Karpas-422 (cell line): ENCODE results near the gene MACROD2. TPM values are rescaled to one million over a fixed set of nuclear protein-coding genes. Genes with fewer than 3 reads are reported as not detected.
"Not testable (repeated sequence)": the region's sequence is repeated elsewhere in the genome, so short reads cannot be mapped to it uniquely, and the experiment has no call there.

ENCODE experiments used
- DNase-seq: peaks from one replicate; pipeline ENCODE4 v3.0.0-alpha.2; 2015
- H2AFZ ChIP-seq: fragments of 200-600 bp; sonication (generic); 2 replicates; pipeline ENCODE4 v1.6.1; 2014; ENCODE audit warnings: antibody characterized with exemption, low read length, mixed read lengths
- H3K27ac ChIP-seq: fragments of 200-600 bp; sonication (generic); 2 replicates; pipeline ENCODE4 v1.5.1; 2014; ENCODE audit warnings: mild to moderate bottlenecking, low read length, moderate library complexity
- H3K27me3 ChIP-seq: fragments of 200-600 bp; sonication (generic); 2 replicates; pipeline ENCODE4 v1.6.1; 2014; ENCODE audit warnings: low read length, mixed read lengths
- H3K36me3 ChIP-seq: fragments of 200-600 bp; sonication (generic); 2 replicates; pipeline ENCODE4 v1.6.1; 2014; ENCODE audit warnings: low read length, mixed read lengths; ENCODE audit not compliant: insufficient read depth
- H3K4me1 ChIP-seq: fragments of 200-600 bp; sonication (generic); 2 replicates; pipeline ENCODE4 v1.6.1; 2014; ENCODE audit warnings: mild to moderate bottlenecking, low read length, mixed read lengths
- H3K4me2 ChIP-seq: fragments of 200-600 bp; sonication (generic); 2 replicates; pipeline ENCODE4 v1.6.1; 2014; ENCODE audit warnings: low read length, low read depth, mild to moderate bottlenecking; ENCODE audit not compliant: poor library complexity, severe bottlenecking
- H3K4me3 ChIP-seq: fragments of 200-600 bp; sonication (generic); 2 replicates; pipeline ENCODE4 v1.5.1; 2014; ENCODE audit warnings: mild to moderate bottlenecking, antibody characterized with exemption, low read length, mixed read lengths
- H3K79me2 ChIP-seq: fragments of 200-600 bp; sonication (generic); 2 replicates; pipeline ENCODE4 v1.6.1; 2014; ENCODE audit warnings: mild to moderate bottlenecking, low read length, mixed read lengths
- H3K9ac ChIP-seq: fragments of 200-600 bp; sonication (generic); 2 replicates; pipeline ENCODE4 v1.6.0; 2014; ENCODE audit warnings: low read length
- H3K9me2 ChIP-seq: fragments of 200-600 bp; sonication (generic), shearing (Covaris generic); replicated peaks from 2 replicates; pipeline ENCODE4 v1.6.0; 2014; ENCODE audit warnings: mild to moderate bottlenecking, low read length, moderate library complexity; ENCODE audit not compliant: insufficient read depth
- H3K9me3 ChIP-seq: fragments of 300-700, 200-600 bp; sonication (generic); 2 replicates; pipeline ENCODE4 v1.6.1; 2014; ENCODE audit warnings: low read length, mixed read lengths
- H4K20me1 ChIP-seq: fragments of 200-600 bp; sonication (generic); 2 replicates; pipeline ENCODE4 v1.6.1; 2014; ENCODE audit warnings: mild to moderate bottlenecking, antibody characterized with exemption, low read length, low read depth; ENCODE audit not compliant: insufficient read depth
- total RNA-seq: library from RNA; depleted of rRNA; stranded (reverse); fragments of >200 nt; shearing (Covaris generic); gene quantifications from 2 replicates; pipeline ENCODE4 v1.2.3, GENCODE V29; 2014; ENCODE audit warnings: low replicate concordance

MACROD2 gene
- total RNA-seq, 1 experiment from 2014 or later = 0.15 TPM

DNA sequence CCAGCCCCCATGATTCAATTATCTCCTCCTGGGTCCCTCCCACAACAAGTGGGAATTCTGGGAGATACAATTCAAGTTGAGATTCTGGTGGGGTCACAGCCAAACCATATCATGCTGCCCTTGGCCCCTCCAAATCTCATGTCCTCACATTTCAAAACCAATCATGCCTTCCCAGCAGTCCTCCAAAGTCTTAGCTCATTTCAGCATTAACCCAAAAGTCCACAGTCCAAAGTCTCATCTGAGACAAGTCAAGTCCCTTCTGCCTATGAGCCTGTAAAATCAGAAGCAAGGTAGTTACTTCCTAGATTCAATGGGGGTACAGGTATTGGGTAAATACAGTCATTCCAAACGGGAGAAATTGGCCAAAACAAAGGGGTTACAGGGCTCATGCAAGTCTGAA lies 1021.6 kb downstream of the MACROD2 start:
- H2AFZ ChIP-seq, H3K9ac ChIP-seq, DNase-seq, H3K27ac ChIP-seq, H4K20me1 ChIP-seq, H3K36me3 ChIP-seq, H3K9me2 ChIP-seq, H3K4me3 ChIP-seq, H3K4me1 ChIP-seq, H3K4me2 ChIP-seq, H3K79me2 ChIP-seq, H3K9me3 ChIP-seq, H3K27me3 ChIP-seq: not testable (repeated sequence)

DNA sequence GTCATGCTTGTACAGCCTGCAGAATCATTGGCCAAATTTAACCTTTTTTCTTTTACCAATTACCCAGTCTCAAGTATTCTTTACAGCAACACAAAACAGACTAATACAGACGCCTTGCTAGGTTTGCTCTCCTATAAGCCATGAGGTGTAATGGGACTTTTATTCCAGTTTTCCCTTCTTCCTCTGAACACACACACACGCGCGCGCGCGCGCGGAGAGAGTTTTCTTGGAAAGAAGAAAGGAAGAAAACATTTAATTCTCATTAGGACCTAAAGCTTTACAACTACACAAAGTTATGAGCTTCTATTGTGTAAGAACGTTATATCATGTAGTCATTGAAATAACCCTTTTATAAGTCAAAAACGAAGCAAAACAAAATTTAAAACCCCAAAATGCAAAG lies 1023.6 kb downstream of the MACROD2 start:
- Histone ChIP-seq H3K36me3 (no peaks in the 10 kb centered on the region), H3K9ac (no peak overlapping the region), H4K20me1 (no peaks in the 10 kb centered on the region), H3K27me3 (no peaks in the 10 kb centered on the region), H3K27ac (no peak overlapping the region), H3K4me2 (no peak overlapping the region), H3K9me2 (no peaks in the 10 kb centered on the region), H2AFZ (no peak overlapping the region), H3K4me3 (no peak overlapping the region), H3K79me2 (no peaks in the 10 kb centered on the region), H3K4me1 (no peaks in the 10 kb centered on the region), H3K9me3 (peaks cover 10% of the 10 kb centered on the region)
- DNase-seq = no peak

DNA sequence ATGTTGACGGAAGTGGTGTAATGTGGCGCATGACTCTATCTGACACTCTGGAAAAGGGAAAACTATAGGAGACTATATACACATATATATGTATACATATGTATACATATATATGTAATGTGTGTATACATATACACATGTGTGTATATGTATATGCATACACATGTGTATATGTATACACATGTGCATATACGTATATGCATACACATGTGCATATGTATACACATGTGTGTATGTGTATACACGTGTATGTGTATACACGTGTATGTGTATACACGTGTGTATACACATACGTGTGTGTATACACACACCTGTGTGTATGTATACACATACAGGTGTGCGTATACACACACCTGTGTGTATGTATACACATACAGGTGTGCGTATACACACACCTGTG lies 1025.5 kb downstream of the MACROD2 start:
- Histone ChIP-seq H3K4me2 (no peak overlapping the region), H4K20me1 (no peaks in the 10 kb centered on the region), H3K9me3 (peaks cover 10% of the 10 kb centered on the region), H3K79me2 (no peaks in the 10 kb centered on the region), H3K4me1 (no peaks in the 10 kb centered on the region), H3K9me2 (no peaks in the 10 kb centered on the region), H3K27ac (no peak overlapping the region), H3K27me3 (no peaks in the 10 kb centered on the region), H2AFZ (no peak overlapping the region), H3K9ac (no peak overlapping the region), H3K36me3 (no peaks in the 10 kb centered on the region), H3K4me3 (no peak overlapping the region)
- no peak for DNase-seq

DNA sequence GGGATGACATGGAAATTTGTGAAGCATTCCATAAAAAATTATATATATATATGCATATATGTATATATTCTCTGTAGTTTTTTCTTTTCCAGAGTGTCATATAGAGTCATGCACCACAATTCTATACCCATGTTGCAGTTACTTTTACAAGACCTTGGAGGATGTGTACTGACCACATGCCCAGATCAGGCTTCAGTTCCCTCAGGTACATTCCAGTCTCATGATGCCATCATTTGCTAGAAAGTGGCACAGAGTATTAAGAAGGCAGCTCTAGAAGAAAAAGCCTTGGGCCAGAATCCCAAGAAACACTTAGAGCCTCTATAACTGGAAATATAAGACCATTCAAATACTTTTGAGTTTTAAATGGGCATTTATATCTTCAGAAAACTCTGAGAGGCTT lies 1027.6 kb downstream of the MACROD2 start:
- H3K4me3 ChIP-seq = no peak overlapping the region
- H3K4me2 ChIP-seq = no peak overlapping the region
- H4K20me1 ChIP-seq = no peaks in the 10 kb centered on the region
- no peaks in the 10 kb centered on the region for H3K79me2 ChIP-seq
- DNase-seq = no peak
- no peaks in the 10 kb centered on the region for H3K27me3 ChIP-seq
- no peaks in the 10 kb centered on the region for H3K9me2 ChIP-seq
- H3K9ac ChIP-seq = no peak overlapping the region
- peaks cover 10% of the 10 kb centered on the region for H3K9me3 ChIP-seq
- no peak overlapping the region for H2AFZ ChIP-seq
- H3K36me3 ChIP-seq = no peaks in the 10 kb centered on the region
- H3K4me1 ChIP-seq = no peaks in the 10 kb centered on the region
- no peak overlapping the region for H3K27ac ChIP-seq

DNA sequence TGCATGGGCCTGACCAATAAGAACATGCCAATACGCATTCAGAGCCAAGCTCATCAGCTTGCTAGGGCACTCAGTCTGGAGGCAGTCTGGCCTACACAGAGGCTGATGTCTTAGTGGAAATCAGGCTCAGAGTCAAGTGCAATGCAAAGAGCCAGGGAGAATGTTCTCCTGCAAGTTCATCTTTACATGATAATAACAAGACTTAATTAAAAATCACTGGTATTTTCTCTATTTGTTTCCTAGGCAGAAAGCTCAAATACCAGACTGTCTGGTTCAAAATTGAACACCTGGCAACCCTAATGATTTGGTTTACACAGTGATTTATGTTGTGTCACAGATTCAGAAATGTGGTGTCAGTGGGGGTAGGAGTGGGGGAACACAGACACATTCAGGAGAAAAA lies 1031.4 kb downstream of the MACROD2 start:
- no peak overlapping the region for H3K4me2 ChIP-seq
- H3K4me3 ChIP-seq = no peak overlapping the region
- no peaks in the 10 kb centered on the region for H3K4me1 ChIP-seq
- no peaks in the 10 kb centered on the region for H3K79me2 ChIP-seq
- H2AFZ ChIP-seq = no peak overlapping the region
- H4K20me1 ChIP-seq = no peaks in the 10 kb centered on the region
- H3K27me3 ChIP-seq = no peaks in the 10 kb centered on the region
- no peak for DNase-seq
- no peak overlapping the region for H3K9ac ChIP-seq
- H3K36me3 ChIP-seq = no peaks in the 10 kb centered on the region
- no peak overlapping the region for H3K27ac ChIP-seq
- no peaks in the 10 kb centered on the region for H3K9me2 ChIP-seq
- H3K9me3 ChIP-seq = peaks cover 4% of the 10 kb centered on the region

DNA sequence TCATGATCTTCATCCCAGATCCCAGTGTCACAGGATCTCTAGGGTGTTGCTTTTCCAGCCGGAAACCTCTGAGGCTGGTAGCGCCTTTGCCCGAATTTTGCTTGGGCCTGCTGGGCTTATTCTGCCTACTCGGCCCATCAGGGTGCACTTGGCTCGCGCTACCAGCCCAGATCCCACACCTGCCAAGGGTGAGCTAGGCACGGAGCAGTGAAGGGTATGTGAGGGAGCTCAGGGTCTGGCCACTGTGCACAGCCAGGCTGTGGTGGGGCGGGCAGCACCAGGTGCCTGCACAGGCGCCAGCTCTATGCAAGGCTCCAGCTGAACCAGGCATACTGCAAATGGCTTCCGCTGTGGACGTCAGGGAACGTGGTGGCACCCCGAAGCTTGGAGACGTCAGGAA lies 1035.5 kb downstream of the MACROD2 start:
- H3K4me1 ChIP-seq = no peaks in the 10 kb centered on the region
- H3K4me2 ChIP-seq = no peak overlapping the region
- no peaks in the 10 kb centered on the region for H3K9me2 ChIP-seq
- H3K9me3 ChIP-seq = no peaks in the 10 kb centered on the region; the same call in 1 of the 2 replicates
- H3K27ac ChIP-seq = no peak overlapping the region
- no peak overlapping the region for H2AFZ ChIP-seq
- no peak overlapping the region for H3K4me3 ChIP-seq
- no peaks in the 10 kb centered on the region for H3K36me3 ChIP-seq
- no peaks in the 10 kb centered on the region for H4K20me1 ChIP-seq
- H3K9ac ChIP-seq = no peak overlapping the region
- no peaks in the 10 kb centered on the region for H3K79me2 ChIP-seq
- DNase-seq = no peak
- no peaks in the 10 kb centered on the region for H3K27me3 ChIP-seq

DNA sequence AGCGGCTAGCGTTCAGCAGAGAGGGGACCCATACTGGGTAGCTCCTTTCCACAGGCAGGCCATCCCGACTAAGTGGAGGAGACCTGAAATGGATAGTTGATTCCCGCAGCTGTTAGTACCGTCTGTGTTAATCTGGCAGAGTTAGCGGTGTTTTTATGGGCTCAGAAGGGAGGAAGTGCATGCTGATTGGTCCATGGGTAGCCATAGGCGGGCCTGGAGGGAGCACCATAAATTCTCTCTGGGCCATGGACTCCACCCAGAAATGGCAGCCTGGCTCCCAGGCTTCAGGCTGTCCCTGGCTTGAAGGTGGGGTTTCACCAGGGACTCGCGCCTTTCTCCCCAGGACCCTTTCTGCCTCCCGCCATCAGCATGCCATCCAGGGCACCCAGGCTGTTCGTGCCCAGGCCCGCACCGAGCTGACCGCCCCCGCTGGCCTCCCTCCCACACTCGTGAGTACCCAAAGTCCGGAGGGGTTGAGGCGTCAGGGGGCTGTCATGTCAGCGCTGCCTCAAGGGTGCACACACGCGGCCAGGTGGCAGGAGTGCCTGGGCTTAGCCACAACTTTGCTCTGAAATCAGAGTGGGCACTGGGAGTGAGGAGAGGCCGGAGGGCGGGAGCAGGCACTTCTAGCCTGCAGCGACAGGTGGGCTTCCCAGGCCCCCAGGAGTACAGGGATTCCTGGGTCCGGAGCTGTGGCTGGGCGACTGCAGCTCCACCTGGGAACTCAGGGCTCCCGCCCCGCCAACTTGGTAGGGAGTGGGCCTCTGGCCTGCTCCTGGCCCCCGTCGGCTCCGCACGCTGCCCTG lies 1036.4 kb downstream of the MACROD2 start:
- H3K79me2 ChIP-seq = no peaks in the 10 kb centered on the region
- no peak overlapping the region for H3K27ac ChIP-seq
- no peaks in the 10 kb centered on the region for H4K20me1 ChIP-seq
- no peak overlapping the region for H3K4me2 ChIP-seq
- H3K4me1 ChIP-seq = no peaks in the 10 kb centered on the region
- H3K9me3 ChIP-seq = no peaks in the 10 kb centered on the region; the same call in 1 of the 2 replicates
- no peaks in the 10 kb centered on the region for H3K27me3 ChIP-seq
- no peak overlapping the region for H2AFZ ChIP-seq
- no peaks in the 10 kb centered on the region for H3K9me2 ChIP-seq
- H3K9ac ChIP-seq = no peak overlapping the region
- no peak for DNase-seq
- no peak overlapping the region for H3K4me3 ChIP-seq
- no peaks in the 10 kb centered on the region for H3K36me3 ChIP-seq

DNA sequence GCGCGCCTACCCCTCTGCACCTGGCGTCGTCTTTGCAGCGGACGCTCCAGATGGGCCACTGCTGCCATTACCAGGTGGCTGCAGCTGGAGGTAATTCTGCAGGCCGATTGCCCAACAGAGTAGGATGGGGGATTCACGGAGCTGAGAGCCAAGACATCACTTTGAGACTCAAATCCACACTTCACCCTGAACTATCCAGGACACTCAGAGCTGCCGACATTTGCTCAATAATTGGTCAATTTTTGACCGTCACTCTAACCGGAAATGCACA lies 1037.0 kb downstream of the MACROD2 start:
- H3K4me1 ChIP-seq = no peaks in the 10 kb centered on the region
- H3K9ac ChIP-seq = no peak overlapping the region
- no peaks in the 10 kb centered on the region; the same call in 1 of the 2 replicates for H3K9me3 ChIP-seq
- no peaks in the 10 kb centered on the region for H3K27me3 ChIP-seq
- no peak for DNase-seq
- H3K9me2 ChIP-seq = no peaks in the 10 kb centered on the region
- H3K4me3 ChIP-seq = no peak overlapping the region
- no peaks in the 10 kb centered on the region for H4K20me1 ChIP-seq
- H3K27ac ChIP-seq = no peak overlapping the region
- H2AFZ ChIP-seq = no peak overlapping the region
- H3K79me2 ChIP-seq = no peaks in the 10 kb centered on the region
- H3K36me3 ChIP-seq = no peaks in the 10 kb centered on the region
- H3K4me2 ChIP-seq = no peak overlapping the region
